SK-N-MC (cell line): Measurements from ENCODE around the gene MTX3.

ENCODE experiments used
- DNase-seq: peaks from one replicate; pipeline ENCODE4 v3.0.0-alpha.2; 2011; ENCODE audit warnings: low read depth, low spot score
- H3K27ac ChIP-seq: fragments of 200-600 bp; sonication (generic); 2 replicates; pipeline ENCODE4 v1.5.1; 2016; ENCODE audit warnings: mixed run types
- H3K36me3 ChIP-seq: fragments of 200-600 bp; sonication (generic); 2 replicates; pipeline ENCODE4 v1.6.1; 2017; ENCODE audit warnings: antibody characterized with exemption, low read length, mixed read lengths; ENCODE audit not compliant: insufficient read depth
- H3K4me3 ChIP-seq: fragments of 200-600 bp; sonication (generic); 2 replicates; pipeline ENCODE4 v1.5.1; 2016
- H3K9ac ChIP-seq: fragments of 200-600 bp; sonication (generic); 2 replicates; pipeline ENCODE4 v1.8.0; 2017; ENCODE audit warnings: mixed run types, mixed read lengths; ENCODE audit not compliant: insufficient read length
- H3K9me3 ChIP-seq: fragments of 200-600 bp; sonication (generic); 2 replicates; pipeline ENCODE4 v1.6.1; 2017; ENCODE audit warnings: low read depth, mild to moderate bottlenecking, antibody characterized with exemption, low read length, moderate library complexity, mixed read lengths
- EZH2 ChIP-seq: fragments of 200-600 bp; sonication (generic); IDR thresholded peaks from one replicate; pipeline ENCODE4 v1.6.1; 2017; ENCODE audit warnings: antibody characterized with exemption
- FOXP2 ChIP-seq: optimal IDR thresholded peaks from 2 replicates; pipeline ENCODE3; 2011; ENCODE audit warnings: mild to moderate bottlenecking, moderate library complexity; ENCODE audit not compliant: insufficient read depth; ENCODE audit errors: extremely low read length, control extremely low read depth
- POLR2AphosphoS5 ChIP-seq: IDR thresholded peaks from 2 replicates; pipeline ENCODE4 v1.6.1; 2012; ENCODE audit warnings: mild to moderate bottlenecking, low read depth, low read length, borderline replicate concordance

Gene MTX3

DNA sequence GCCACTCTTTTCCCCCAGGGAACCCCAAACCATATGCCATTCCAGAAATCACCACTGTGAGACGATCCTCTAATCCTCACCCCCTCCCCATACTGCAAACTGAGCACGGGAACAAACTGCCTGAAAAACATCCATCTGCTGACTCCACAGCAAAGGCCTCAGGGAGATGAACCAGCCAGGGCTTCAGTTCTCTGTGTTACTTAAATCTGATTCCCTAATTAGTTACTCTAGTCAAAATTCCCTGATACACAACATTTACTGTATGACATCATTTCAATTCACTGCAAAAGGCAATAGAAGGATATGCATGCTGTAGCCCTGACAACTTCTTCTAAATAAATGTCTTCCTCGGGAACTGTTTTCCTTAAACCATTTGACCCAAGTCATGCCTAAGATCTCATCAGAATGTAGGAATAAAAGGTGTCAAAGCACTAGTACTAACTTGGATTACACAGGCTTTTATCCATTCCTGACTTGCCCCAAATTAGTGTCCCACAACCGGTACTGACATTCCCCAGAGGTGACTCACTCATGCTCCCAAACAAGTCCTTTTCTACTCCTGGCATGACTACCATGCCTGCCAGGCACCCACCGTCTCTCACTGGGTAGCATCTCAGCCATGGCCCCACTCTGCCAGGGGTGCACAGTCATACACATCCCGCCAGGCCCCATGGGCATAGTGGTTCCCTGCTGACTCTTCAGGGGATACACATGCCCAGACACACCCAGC is 35.0 kb downstream of the MTX3 start:
- no peak for TF ChIP-seq EZH2
- no peak for TF ChIP-seq POLR2AphosphoS5
- no peak for TF ChIP-seq FOXP2
- Histone ChIP-seq H3K27ac (no peak overlapping the region), H3K9me3 (no peaks in the 10 kb centered on the region), H3K36me3 (no peaks in the 10 kb centered on the region), H3K4me3 (no peak overlapping the region), H3K9ac (no peak overlapping the region)
- no peak for DNase-seq

DNA sequence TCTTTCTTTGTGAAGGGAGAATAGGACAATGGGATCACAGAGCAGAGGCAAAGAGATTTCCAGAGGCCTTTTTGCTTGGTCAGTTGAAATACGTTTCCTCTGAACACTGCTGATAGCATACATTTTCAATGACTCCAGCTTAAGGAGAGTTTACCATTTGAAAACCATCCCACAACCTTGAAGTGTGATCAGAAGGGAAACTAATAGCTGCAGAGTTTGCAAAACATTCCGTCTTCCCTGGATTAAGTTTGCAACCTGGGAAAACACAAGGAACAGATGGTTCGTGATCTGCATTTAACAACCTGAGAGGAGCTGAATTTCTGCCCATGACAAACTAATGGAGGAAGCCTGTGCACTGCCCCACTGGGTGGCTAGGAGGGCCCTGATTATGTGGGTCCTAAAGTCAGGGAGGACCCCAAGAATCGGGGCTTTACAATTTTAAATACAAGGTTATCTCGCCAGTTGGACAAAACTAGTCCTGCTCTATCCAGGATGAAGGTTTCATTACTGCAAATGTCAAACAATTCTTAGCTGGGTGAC is 35.6 kb downstream of the MTX3 start:
- Histone ChIP-seq H3K36me3 (no peaks in the 10 kb centered on the region), H3K9ac (no peak overlapping the region), H3K4me3 (no peak overlapping the region), H3K27ac (no peak overlapping the region), H3K9me3 (no peaks in the 10 kb centered on the region)
- TF ChIP-seq EZH2 (no peak), POLR2AphosphoS5 (no peak), FOXP2 (no peak)
- no peak for DNase-seq

DNA sequence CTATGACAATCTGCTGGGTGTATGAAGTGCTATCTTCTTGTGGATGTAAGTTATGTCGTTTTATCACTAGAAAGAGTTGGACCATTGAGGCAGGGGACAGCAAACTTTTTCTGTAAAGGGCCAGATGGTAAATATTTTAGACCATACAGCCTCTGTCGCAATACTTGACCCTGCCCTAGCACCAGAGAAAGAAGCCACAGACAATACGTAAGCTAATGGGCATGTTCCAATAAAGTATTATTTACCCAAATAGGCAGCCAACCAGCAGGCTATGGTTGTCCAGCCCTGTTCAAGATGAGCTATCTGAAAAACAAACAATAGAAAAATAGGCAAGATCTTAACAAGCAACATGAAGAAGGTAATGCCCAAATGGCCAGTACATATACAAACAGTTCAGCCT is 36.4 kb downstream of the MTX3 start:
- Histone ChIP-seq H3K9me3 (no peaks in the 10 kb centered on the region), H3K9ac (no peak overlapping the region), H3K36me3 (no peaks in the 10 kb centered on the region), H3K27ac (no peak overlapping the region), H3K4me3 (no peak overlapping the region)
- TF ChIP-seq EZH2 (no peak), POLR2AphosphoS5 (no peak), FOXP2 (no peak)
- no peak for DNase-seq

DNA sequence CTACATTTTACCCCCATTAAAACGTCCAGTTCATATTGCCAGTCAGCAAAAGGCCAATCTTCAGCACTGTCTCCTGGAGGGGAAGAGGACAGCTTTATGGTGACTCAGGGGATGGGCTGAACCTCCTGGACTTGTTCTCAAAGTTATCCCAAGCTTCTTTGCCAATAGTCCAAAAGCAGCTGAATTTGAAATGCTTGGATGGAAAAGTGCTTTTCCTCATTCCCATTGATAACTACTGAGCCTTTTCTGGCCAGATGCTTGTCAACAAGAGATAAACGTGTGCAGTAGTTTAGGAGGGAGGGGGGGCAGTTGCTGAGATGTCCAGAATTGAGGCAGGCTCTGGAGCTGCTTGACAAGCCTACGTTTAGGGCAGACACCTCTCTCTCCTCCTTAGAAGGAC is 43.5 kb downstream of the MTX3 start:
- TF ChIP-seq FOXP2 (no peak), POLR2AphosphoS5 (no peak), EZH2 (no peak)
- Histone ChIP-seq H3K9me3 (no peaks in the 10 kb centered on the region), H3K27ac (no peak overlapping the region)

DNA sequence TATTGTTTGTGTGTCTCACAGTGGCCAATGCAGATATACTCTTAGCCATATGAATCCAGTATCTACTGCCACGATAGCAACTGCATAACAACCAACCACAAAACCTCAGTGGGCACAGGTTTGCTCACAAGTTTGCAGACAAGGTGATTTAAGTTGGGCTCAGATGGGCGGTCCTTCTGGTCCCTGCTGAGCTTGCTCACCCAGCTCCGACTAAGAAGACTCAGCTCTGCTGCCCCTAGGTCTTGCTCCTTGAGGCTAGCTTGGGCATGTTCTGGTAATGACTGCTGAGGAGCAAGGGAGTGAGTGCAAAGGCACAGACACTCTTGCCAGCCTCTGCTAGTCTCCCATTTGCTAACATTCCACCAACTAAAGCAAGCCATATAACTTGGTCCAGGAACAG is 52.6 kb downstream of the MTX3 start:
- TF ChIP-seq EZH2 = no peak
- no peak for TF ChIP-seq FOXP2
- no peak for TF ChIP-seq POLR2AphosphoS5
- Histone ChIP-seq H3K27ac (no peak overlapping the region), H3K36me3 (no peaks in the 10 kb centered on the region), H3K4me3 (no peak overlapping the region), H3K9ac (no peak overlapping the region), H3K9me3 (no peaks in the 10 kb centered on the region)
- no peak for DNase-seq

More for the DNA sequence above, 43.5 kb downstream of the MTX3 start:
- no peak overlapping the region for H3K9ac ChIP-seq
- H3K36me3 ChIP-seq = no peaks in the 10 kb centered on the region
- no peak for DNase-seq
- H3K4me3 ChIP-seq = no peak overlapping the region

DNA sequence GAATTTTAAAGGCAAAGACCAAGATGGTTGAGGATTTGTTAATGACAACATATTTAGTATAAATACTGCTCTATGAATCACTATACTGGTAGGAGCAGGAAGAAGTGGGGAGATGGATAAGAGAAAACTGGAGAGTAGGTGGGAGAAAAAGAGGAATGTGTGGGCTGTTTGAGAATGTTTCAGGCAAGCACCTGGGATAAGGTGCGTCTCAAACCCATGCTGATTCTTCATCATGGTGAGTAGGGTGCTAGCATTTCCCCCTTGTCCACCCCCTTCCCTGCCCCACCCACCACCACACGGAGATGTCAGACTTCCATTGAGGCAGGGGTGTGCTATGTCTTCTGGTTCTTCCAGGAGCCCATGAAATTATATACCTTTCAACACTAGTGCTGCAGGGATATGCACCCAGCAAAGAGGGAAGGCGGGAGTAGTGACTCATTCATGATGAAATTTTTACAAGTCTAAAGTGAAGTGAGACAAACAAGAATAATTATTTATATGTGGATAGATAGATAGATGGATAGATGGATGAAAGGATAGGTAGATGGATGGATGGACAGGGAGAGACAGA is 54.3 kb downstream of the MTX3 start:
- Histone ChIP-seq H3K27ac (no peak overlapping the region), H3K9ac (no peak overlapping the region), H3K9me3 (no peaks in the 10 kb centered on the region), H3K4me3 (no peak overlapping the region), H3K36me3 (no peaks in the 10 kb centered on the region)
- no peak for DNase-seq
- TF ChIP-seq FOXP2 (no peak), EZH2 (no peak)

DNA sequence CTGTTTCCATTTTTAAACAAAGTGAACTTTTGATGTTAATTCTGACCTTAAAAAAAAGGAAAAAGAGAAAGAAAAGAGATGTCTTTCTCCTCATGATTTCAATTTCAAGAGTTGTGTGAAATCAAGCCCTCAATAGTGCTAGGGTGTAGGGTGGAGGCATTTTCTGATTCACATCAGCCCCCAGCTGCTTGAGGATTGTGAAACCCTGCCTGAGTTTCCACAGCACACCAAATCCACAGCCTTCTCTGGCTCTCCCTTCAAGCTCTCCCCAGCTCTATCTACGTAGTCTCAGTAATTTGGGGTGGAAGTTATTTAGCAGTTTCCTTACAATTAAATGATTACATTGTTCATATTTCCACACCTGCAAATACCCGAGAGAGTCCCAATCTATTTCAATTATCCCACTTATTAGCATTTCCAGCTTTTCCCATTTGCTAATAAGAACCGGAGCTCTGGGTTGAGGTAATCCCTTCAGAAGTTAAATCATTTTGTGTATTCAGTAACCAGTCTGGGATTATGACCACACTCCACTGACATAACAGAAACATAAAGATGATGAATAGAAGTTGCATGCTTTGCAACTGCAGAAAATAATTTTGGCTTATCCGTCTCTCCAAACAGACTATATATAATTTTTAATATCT is 54.9 kb downstream of the MTX3 start:
- no peak for DNase-seq
- TF ChIP-seq POLR2AphosphoS5 = no peak
- TF ChIP-seq FOXP2 = no peak
- no peak for TF ChIP-seq EZH2

DNA sequence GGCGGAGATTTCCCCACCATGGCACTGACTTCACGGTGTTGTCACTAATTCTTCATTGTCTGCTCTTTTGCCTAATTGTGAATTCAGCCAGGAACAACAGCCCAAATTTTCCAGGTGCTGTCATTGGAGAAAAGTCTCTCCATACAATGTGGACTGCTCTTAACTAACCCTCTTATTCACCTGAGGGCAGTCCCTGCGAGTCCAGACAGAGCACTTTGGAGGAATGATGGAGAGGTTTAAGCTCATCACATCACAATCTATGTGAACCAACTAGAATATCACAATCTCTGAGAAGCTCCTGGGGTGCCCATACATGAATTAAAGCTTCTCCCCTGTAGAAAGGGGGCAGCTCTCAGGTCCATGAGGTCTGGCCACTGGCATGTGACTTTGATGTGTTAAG is 56.4 kb downstream of the MTX3 start:
- no peaks in the 10 kb centered on the region for H3K36me3 ChIP-seq
- H3K27ac ChIP-seq = no peak overlapping the region
- TF ChIP-seq POLR2AphosphoS5 (no peak), EZH2 (no peak), FOXP2 (no peak)
- no peak overlapping the region for H3K9ac ChIP-seq
- H3K9me3 ChIP-seq = no peaks in the 10 kb centered on the region
- DNase-seq = no peak
- H3K4me3 ChIP-seq = no peak overlapping the region

More for the DNA sequence above, 54.9 kb downstream of the MTX3 start:
- Histone ChIP-seq H3K36me3 (no peaks in the 10 kb centered on the region), H3K4me3 (no peak overlapping the region), H3K27ac (no peak overlapping the region), H3K9ac (no peak overlapping the region), H3K9me3 (no peaks in the 10 kb centered on the region)
